Measurements from ENCODE around the gene CCNJL.

- TF ChIP-seq CTCF (IDR thresholded peaks at IDR 0.05; ENCODE audit: poor library complexity) (no peak), EZH2 (IDR thresholded peaks at IDR 0.05; ENCODE audit: borderline replicate concordance) (no peak)
Observed at GRCh38 chr5:160293901-160294561, 18.3 kb downstream of the CCNJL start.

Data from hepatocyte (in vitro differentiated cells).